Measurements from ENCODE around the gene TARBP1.
A peak's percentile ranks its signal among the peaks of the same experiment; 100 is the strongest.

TARBP1 gene

GRCh38 chr1:234477386-234478151 is 1.4 kb downstream of the TARBP1 start:
- Histone ChIP-seq H3K36me3 (ENCODE audit: insufficient read depth, low read length) (no peaks in the 10 kb centered on the region), H3K4me1 (ENCODE audit: insufficient read depth, low read length) (peaks cover 4% of the 10 kb centered on the region), H3K27me3 (ENCODE audit: control insufficient read depth in 1 of 2, insufficient read depth in 2 of 2, low read length in 2 of 2) (no peaks in the 10 kb centered on the region), H3K27ac (ENCODE audit: low read depth, low read length) (no peak overlapping the region), H3K9me3 (ENCODE audit: low read length) (no peaks in the 10 kb centered on the region), H3K4me3 (ENCODE audit: low read depth in 1 of 2, low read length in 2 of 2) (peak overlapping the region; percentile 77 to 81), H3K9ac (ENCODE audit: low read length) (peak overlapping the region; percentile 50)

GRCh38 chr1:234476172-234476571 is 2.8 kb downstream of the TARBP1 start:
- H3K9ac ChIP-seq (ENCODE audit: low read length) = no peak overlapping the region
- no peaks in the 10 kb centered on the region for H3K9me3 ChIP-seq (ENCODE audit: low read length)
- H3K36me3 ChIP-seq (ENCODE audit: insufficient read depth, low read length) = no peaks in the 10 kb centered on the region
- no peak overlapping the region for H3K4me3 ChIP-seq (ENCODE audit: low read depth in 1 of 2, low read length in 2 of 2)
- peaks cover 4% of the 10 kb centered on the region for H3K4me1 ChIP-seq (ENCODE audit: insufficient read depth, low read length)
- no peak overlapping the region for H3K27ac ChIP-seq (ENCODE audit: low read depth, low read length)
- no peaks in the 10 kb centered on the region for H3K27me3 ChIP-seq (ENCODE audit: control insufficient read depth in 1 of 2, insufficient read depth in 2 of 2, low read length in 2 of 2)

- Histone ChIP-seq H3K4me1 (ENCODE audit: insufficient read depth, low read length) (peaks cover 4% of the 10 kb centered on the region), H3K36me3 (ENCODE audit: insufficient read depth, low read length) (no peaks in the 10 kb centered on the region), H3K4me3 (ENCODE audit: low read depth in 1 of 2, low read length in 2 of 2) (no peak overlapping the region), H3K27ac (ENCODE audit: low read depth, low read length) (no peak overlapping the region), H3K9ac (ENCODE audit: low read length) (no peak overlapping the region), H3K27me3 (ENCODE audit: control insufficient read depth in 1 of 2, insufficient read depth in 2 of 2, low read length in 2 of 2) (no peaks in the 10 kb centered on the region), H3K9me3 (ENCODE audit: low read length) (no peaks in the 10 kb centered on the region)
These were observed 3.7 kb downstream of the TARBP1 start for GRCh38 chr1:234475167-234475793.

- Histone ChIP-seq H3K9me3 (ENCODE audit: low read length) (no peaks in the 10 kb centered on the region), H3K27ac (ENCODE audit: low read depth, low read length) (no peak overlapping the region), H3K27me3 (ENCODE audit: control insufficient read depth in 1 of 2, insufficient read depth in 2 of 2, low read length in 2 of 2) (no peaks in the 10 kb centered on the region), H3K9ac (ENCODE audit: low read length) (no peak overlapping the region), H3K4me3 (ENCODE audit: low read depth in 1 of 2, low read length in 2 of 2) (no peak overlapping the region), H3K36me3 (ENCODE audit: insufficient read depth, low read length) (no peaks in the 10 kb centered on the region), H3K4me1 (ENCODE audit: insufficient read depth, low read length) (peaks cover 4% of the 10 kb centered on the region)
These were observed 4.6 kb downstream of the TARBP1 start for GRCh38 chr1:234474375-234474774.

GRCh38 chr1:234473118-234473517 is 5.9 kb downstream of the TARBP1 start:
- no peak overlapping the region for H3K27ac ChIP-seq (ENCODE audit: low read depth, low read length)
- H3K9ac ChIP-seq (ENCODE audit: low read length) = no peak overlapping the region
- no peaks in the 10 kb centered on the region for H3K9me3 ChIP-seq (ENCODE audit: low read length)
- H3K4me1 ChIP-seq (ENCODE audit: insufficient read depth, low read length) = peaks cover 4% of the 10 kb centered on the region
- no peaks in the 10 kb centered on the region for H3K27me3 ChIP-seq (ENCODE audit: control insufficient read depth in 1 of 2, insufficient read depth in 2 of 2, low read length in 2 of 2)
- no peaks in the 10 kb centered on the region for H3K36me3 ChIP-seq (ENCODE audit: insufficient read depth, low read length)
- no peak overlapping the region for H3K4me3 ChIP-seq (ENCODE audit: low read depth in 1 of 2, low read length in 2 of 2)

GRCh38 chr1:234469376-234469775 is 9.6 kb downstream of the TARBP1 start:
- Histone ChIP-seq H3K27ac (ENCODE audit: low read depth, low read length) (no peak overlapping the region), H3K27me3 (ENCODE audit: control insufficient read depth in 1 of 2, insufficient read depth in 2 of 2, low read length in 2 of 2) (no peaks in the 10 kb centered on the region), H3K36me3 (ENCODE audit: insufficient read depth, low read length) (peaks cover 14% of the 10 kb centered on the region), H3K9me3 (ENCODE audit: low read length) (no peaks in the 10 kb centered on the region), H3K4me1 (ENCODE audit: insufficient read depth, low read length) (no peaks in the 10 kb centered on the region), H3K4me3 (ENCODE audit: low read depth in 1 of 2, low read length in 2 of 2) (no peak overlapping the region), H3K9ac (ENCODE audit: low read length) (no peak overlapping the region)

GRCh38 chr1:234468580-234468979 is 10.4 kb downstream of the TARBP1 start:
- H3K4me1 ChIP-seq (ENCODE audit: insufficient read depth, low read length) = no peaks in the 10 kb centered on the region
- H3K9me3 ChIP-seq (ENCODE audit: low read length) = no peaks in the 10 kb centered on the region
- H3K4me3 ChIP-seq (ENCODE audit: low read depth in 1 of 2, low read length in 2 of 2) = no peak overlapping the region
- no peak overlapping the region for H3K27ac ChIP-seq (ENCODE audit: low read depth, low read length)
- no peak overlapping the region for H3K9ac ChIP-seq (ENCODE audit: low read length)
- H3K36me3 ChIP-seq (ENCODE audit: insufficient read depth, low read length) = peaks cover 14% of the 10 kb centered on the region
- H3K27me3 ChIP-seq (ENCODE audit: control insufficient read depth in 1 of 2, insufficient read depth in 2 of 2, low read length in 2 of 2) = no peaks in the 10 kb centered on the region

- H3K27me3 ChIP-seq (ENCODE audit: control insufficient read depth in 1 of 2, insufficient read depth in 2 of 2, low read length in 2 of 2) = no peaks in the 10 kb centered on the region
- H3K27ac ChIP-seq (ENCODE audit: low read depth, low read length) = no peak overlapping the region
- H3K9me3 ChIP-seq (ENCODE audit: low read length) = no peaks in the 10 kb centered on the region
- peaks cover 14% of the 10 kb centered on the region for H3K36me3 ChIP-seq (ENCODE audit: insufficient read depth, low read length)
- H3K9ac ChIP-seq (ENCODE audit: low read length) = no peak overlapping the region
- H3K4me1 ChIP-seq (ENCODE audit: insufficient read depth, low read length) = no peaks in the 10 kb centered on the region
- H3K4me3 ChIP-seq (ENCODE audit: low read depth in 1 of 2, low read length in 2 of 2) = no peak overlapping the region
These were observed 11.2 kb downstream of the TARBP1 start for GRCh38 chr1:234467821-234468220.

GRCh38 chr1:234466945-234467344 is 12.0 kb downstream of the TARBP1 start:
- no peaks in the 10 kb centered on the region for H3K9me3 ChIP-seq (ENCODE audit: low read length)
- H3K4me1 ChIP-seq (ENCODE audit: insufficient read depth, low read length) = no peaks in the 10 kb centered on the region
- no peaks in the 10 kb centered on the region for H3K27me3 ChIP-seq (ENCODE audit: control insufficient read depth in 1 of 2, insufficient read depth in 2 of 2, low read length in 2 of 2)
- H3K36me3 ChIP-seq (ENCODE audit: insufficient read depth, low read length) = peaks cover 14% of the 10 kb centered on the region
- H3K27ac ChIP-seq (ENCODE audit: low read depth, low read length) = no peak overlapping the region
- H3K4me3 ChIP-seq (ENCODE audit: low read depth in 1 of 2, low read length in 2 of 2) = no peak overlapping the region
- H3K9ac ChIP-seq (ENCODE audit: low read length) = no peak overlapping the region

GRCh38 chr1:234463749-234464148 is 15.2 kb downstream of the TARBP1 start:
- Histone ChIP-seq H3K4me3 (ENCODE audit: low read depth in 1 of 2, low read length in 2 of 2) (no peak overlapping the region), H3K9me3 (ENCODE audit: low read length) (no peaks in the 10 kb centered on the region), H3K27ac (ENCODE audit: low read depth, low read length) (no peak overlapping the region), H3K9ac (ENCODE audit: low read length) (no peak overlapping the region), H3K27me3 (ENCODE audit: control insufficient read depth in 1 of 2, insufficient read depth in 2 of 2, low read length in 2 of 2) (no peaks in the 10 kb centered on the region), H3K36me3 (ENCODE audit: insufficient read depth, low read length) (peaks cover 14% of the 10 kb centered on the region), H3K4me1 (ENCODE audit: insufficient read depth, low read length) (no peaks in the 10 kb centered on the region)

- no peaks in the 10 kb centered on the region for H3K4me1 ChIP-seq (ENCODE audit: insufficient read depth, low read length)
- no peak overlapping the region for H3K4me3 ChIP-seq (ENCODE audit: low read depth in 1 of 2, low read length in 2 of 2)
- H3K27ac ChIP-seq (ENCODE audit: low read depth, low read length) = no peak overlapping the region
- H3K9me3 ChIP-seq (ENCODE audit: low read length) = no peaks in the 10 kb centered on the region
- H3K9ac ChIP-seq (ENCODE audit: low read length) = no peak overlapping the region
- H3K27me3 ChIP-seq (ENCODE audit: control insufficient read depth in 1 of 2, insufficient read depth in 2 of 2, low read length in 2 of 2) = no peaks in the 10 kb centered on the region
- H3K36me3 ChIP-seq (ENCODE audit: insufficient read depth, low read length) = peaks cover 13% of the 10 kb centered on the region
These were observed 18.3 kb downstream of the TARBP1 start for GRCh38 chr1:234460652-234461051.

All from muscle layer of colon (tissue), 2 donors.